ENCODE data around the gene COQ10A.
"Not testable (repeated sequence)": the region's sequence is repeated elsewhere in the genome, so short reads cannot be mapped to it uniquely, and the experiment has no call there.

GRCh38 chr12:56266068-56266692 lies 562 bp upstream of the COQ10A start:
- TF ChIP-seq GATA2 (IDR thresholded peaks at IDR 0.05; ENCODE audit: insufficient read depth, insufficient read length, low read depth, low read length); CTCF (IDR thresholded peaks at IDR 0.05; ENCODE audit: extremely low read depth in 1 of 2, insufficient read depth in 1 of 2, low read depth in 1 of 2, low read length in 2 of 2); POLR2A (IDR thresholded peaks at IDR 0.05; ENCODE audit: low read depth, low read length); MYC (IDR thresholded peaks at IDR 0.05; ENCODE audit: low read depth, low read length); EZH2 (IDR thresholded peaks at IDR 0.05; ENCODE audit: borderline replicate concordance, low read depth, low read length, severe bottlenecking); POLR2AphosphoS5 (IDR thresholded peaks at IDR 0.05; ENCODE audit: insufficient read depth, low read depth, low read length); JUN (IDR thresholded peaks at IDR 0.05; ENCODE audit: borderline replicate concordance, insufficient read depth, insufficient read length, low read depth): not testable (repeated sequence)
- TF ChIP-seq, protein P1, sequence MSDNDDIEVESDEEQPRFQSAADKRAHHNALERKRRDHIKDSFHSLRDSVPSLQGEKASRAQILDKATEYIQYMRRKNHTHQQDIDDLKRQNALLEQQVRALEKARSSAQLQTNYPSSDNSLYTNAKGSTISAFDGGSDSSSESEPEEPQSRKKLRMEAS (IDR thresholded peaks at IDR 0.05; ENCODE audit: insufficient read depth, insufficient read length), result not testable (repeated sequence)

Data from endothelial cell of umbilical vein (primary cell).